ENCODE data around the gene FOXC1. TPM values are rescaled to one million over a fixed set of nuclear protein-coding genes. Genes with fewer than 3 reads are reported as not detected.

FOXC1 gene
- total RNA-seq, 1 experiment from 2014 or later = 7.3 TPM

DNA sequence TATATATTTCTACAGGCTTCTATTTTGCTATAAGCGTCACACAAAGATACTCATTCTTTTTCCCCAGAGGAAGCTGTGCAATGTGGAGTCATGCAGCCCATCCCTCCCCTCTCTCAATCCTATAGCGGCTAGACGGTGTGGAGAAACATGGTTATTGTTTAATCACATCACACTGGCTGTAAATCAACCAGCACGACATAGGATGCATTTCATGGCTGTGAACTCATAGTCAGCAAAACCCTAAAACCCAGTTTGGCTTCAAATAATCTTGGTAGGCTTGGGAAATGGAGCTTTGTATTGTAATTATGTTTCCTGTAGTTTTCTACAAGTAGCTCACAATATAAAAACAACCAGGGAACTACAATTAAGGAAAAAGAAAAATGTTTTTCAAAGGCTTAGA, 16.8 kb downstream of the FOXC1 start:
- H3K4me1 ChIP-seq (ENCODE audit: insufficient read depth, low read length) = no peaks in the 10 kb centered on the region
- H3K27ac ChIP-seq (ENCODE audit: low read length) = no peak overlapping the region
- ChIA-PET POLR2A (ENCODE audit: unreplicated experiment) (no interaction called here), CTCF (no interaction called here)
- H3F3A ChIP-seq (ENCODE audit: low read length, unreplicated experiment) = no peaks in the 10 kb centered on the region
- intact Hi-C loops (cut with micrococcal nuclease) = no loop called here
- H3K9ac ChIP-seq (ENCODE audit: low read length) = no peak overlapping the region
- no peaks in the 10 kb centered on the region for H3K79me2 ChIP-seq (ENCODE audit: low read length)
- DNase-seq (no peak), ATAC-seq (no peak)
- no peaks in the 10 kb centered on the region for H3K9me3 ChIP-seq (ENCODE audit: low read length)
- H4K20me1 ChIP-seq (ENCODE audit: low read length) = no peaks in the 10 kb centered on the region
- H3K4me3 ChIP-seq (ENCODE audit: low read length) = no peak overlapping the region
- TF ChIP-seq EZH2 (IDR thresholded peaks at IDR 0.05; ENCODE audit: low read length, unreplicated experiment) (no peak), EZH2phosphoT487 (IDR thresholded peaks at IDR 0.05; ENCODE audit: borderline replicate concordance, low read length) (no peak)
- TF ChIP-seq, protein P1, sequence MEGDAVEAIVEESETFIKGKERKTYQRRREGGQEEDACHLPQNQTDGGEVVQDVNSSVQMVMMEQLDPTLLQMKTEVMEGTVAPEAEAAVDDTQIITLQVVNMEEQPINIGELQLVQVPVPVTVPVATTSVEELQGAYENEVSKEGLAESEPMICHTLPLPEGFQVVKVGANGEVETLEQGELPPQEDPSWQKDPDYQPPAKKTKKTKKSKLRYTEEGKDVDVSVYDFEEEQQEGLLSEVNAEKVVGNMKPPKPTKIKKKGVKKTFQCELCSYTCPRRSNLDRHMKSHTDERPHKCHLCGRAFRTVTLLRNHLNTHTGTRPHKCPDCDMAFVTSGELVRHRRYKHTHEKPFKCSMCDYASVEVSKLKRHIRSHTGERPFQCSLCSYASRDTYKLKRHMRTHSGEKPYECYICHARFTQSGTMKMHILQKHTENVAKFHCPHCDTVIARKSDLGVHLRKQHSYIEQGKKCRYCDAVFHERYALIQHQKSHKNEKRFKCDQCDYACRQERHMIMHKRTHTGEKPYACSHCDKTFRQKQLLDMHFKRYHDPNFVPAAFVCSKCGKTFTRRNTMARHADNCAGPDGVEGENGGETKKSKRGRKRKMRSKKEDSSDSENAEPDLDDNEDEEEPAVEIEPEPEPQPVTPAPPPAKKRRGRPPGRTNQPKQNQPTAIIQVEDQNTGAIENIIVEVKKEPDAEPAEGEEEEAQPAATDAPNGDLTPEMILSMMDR (conservative IDR thresholded peaks at IDR 0.05; ENCODE audit: low read depth, low read length) = no peak
- no peaks in the 10 kb centered on the region for H3K9me2 ChIP-seq (replicated peaks; ENCODE audit: low read length)
- no peak overlapping the region for H2AFZ ChIP-seq (ENCODE audit: low read length)
- no TSS peak for BruUV-seq (replicated peaks)
- no peaks in the 10 kb centered on the region for H3K36me3 ChIP-seq (ENCODE audit: low read depth, low read length)
- H3K27me3 ChIP-seq (ENCODE audit: low read length) = no peaks in the 10 kb centered on the region
- no peak overlapping the region for H3K4me2 ChIP-seq (ENCODE audit: low read length)

- CTCF ChIA-PET = no interaction called here
- H3K4me1 ChIP-seq (ENCODE audit: insufficient read depth, low read length) = no peaks in the 10 kb centered on the region
- H3K79me2 ChIP-seq (ENCODE audit: low read length) = no peaks in the 10 kb centered on the region
- intact Hi-C loops (cut with micrococcal nuclease) = no loop called here
- TF ChIP-seq EZH2phosphoT487 (IDR thresholded peaks at IDR 0.05; ENCODE audit: borderline replicate concordance, low read length) = no peak
- no peak for TF ChIP-seq EZH2 (IDR thresholded peaks at IDR 0.05; ENCODE audit: low read length, unreplicated experiment)
- TF ChIP-seq, protein P1 (conservative IDR thresholded peaks at IDR 0.05; ENCODE audit: low read depth, low read length) = no peak
- H3K9me3 ChIP-seq (ENCODE audit: low read length) = no peaks in the 10 kb centered on the region
- no peaks in the 10 kb centered on the region for H3K27me3 ChIP-seq (ENCODE audit: low read length)
- H3K4me2 ChIP-seq (ENCODE audit: low read length) = no peak overlapping the region
- no TSS peak for BruUV-seq (replicated peaks)
- no peak overlapping the region for H3K9ac ChIP-seq (ENCODE audit: low read length)
- no peak overlapping the region for H3K27ac ChIP-seq (ENCODE audit: low read length)
- no peaks in the 10 kb centered on the region for H3K9me2 ChIP-seq (replicated peaks; ENCODE audit: low read length)
- no peak for ATAC-seq
- no peaks in the 10 kb centered on the region for H3K36me3 ChIP-seq (ENCODE audit: low read depth, low read length)
- H2AFZ ChIP-seq (ENCODE audit: low read length) = no peak overlapping the region
- no peak overlapping the region for H3K4me3 ChIP-seq (ENCODE audit: low read length)
- H3F3A ChIP-seq (ENCODE audit: low read length, unreplicated experiment) = no peaks in the 10 kb centered on the region
- H4K20me1 ChIP-seq (ENCODE audit: low read length) = no peaks in the 10 kb centered on the region
- POLR2A ChIA-PET (ENCODE audit: unreplicated experiment) = no interaction called here
- DNase-seq = no peak
Measured at GRCh38 chr6:1627827-1628560, 18.3 kb downstream of the FOXC1 start.

GRCh38 chr6:1629316-1629715, 19.6 kb downstream of the FOXC1 start:
- H3K79me2 ChIP-seq (ENCODE audit: low read length) = no peaks in the 10 kb centered on the region
- TF ChIP-seq, protein P1 (conservative IDR thresholded peaks at IDR 0.05; ENCODE audit: low read depth, low read length) = no peak
- TF ChIP-seq EZH2 (IDR thresholded peaks at IDR 0.05; ENCODE audit: low read length, unreplicated experiment) (no peak), EZH2phosphoT487 (IDR thresholded peaks at IDR 0.05; ENCODE audit: borderline replicate concordance, low read length) (no peak)
- H3K4me3 ChIP-seq (ENCODE audit: low read length) = no peak overlapping the region
- no peaks in the 10 kb centered on the region for H3K36me3 ChIP-seq (ENCODE audit: low read depth, low read length)
- intact Hi-C loops (cut with micrococcal nuclease) = no loop called here
- CTCF ChIA-PET = no interaction called here
- H3K4me2 ChIP-seq (ENCODE audit: low read length) = no peak overlapping the region
- POLR2A ChIA-PET (ENCODE audit: unreplicated experiment) = no interaction called here
- H2AFZ ChIP-seq (ENCODE audit: low read length) = no peak overlapping the region
- no peaks in the 10 kb centered on the region for H3K27me3 ChIP-seq (ENCODE audit: low read length)
- BruUV-seq (replicated peaks) = no TSS peak
- no peak overlapping the region for H3K9ac ChIP-seq (ENCODE audit: low read length)
- no peak for ATAC-seq
- no peaks in the 10 kb centered on the region for H3K9me2 ChIP-seq (replicated peaks; ENCODE audit: low read length)
- no peaks in the 10 kb centered on the region for H3F3A ChIP-seq (ENCODE audit: low read length, unreplicated experiment)
- no peak overlapping the region for H3K27ac ChIP-seq (ENCODE audit: low read length)
- no peaks in the 10 kb centered on the region for H3K9me3 ChIP-seq (ENCODE audit: low read length)
- H4K20me1 ChIP-seq (ENCODE audit: low read length) = no peaks in the 10 kb centered on the region
- no peaks in the 10 kb centered on the region for H3K4me1 ChIP-seq (ENCODE audit: insufficient read depth, low read length)
- no peak for DNase-seq
